ENCODE results near the gene COBL. TPM values are rescaled to one million over a fixed set of nuclear protein-coding genes. Genes with fewer than 3 reads are reported as not detected.

COBL gene
- total and polyA plus RNA-seq, 2 donors (not counting 3 experiments of a cell fraction or from before 2014, with no cell fraction given), result 0.11 TPM; not detected in 1

GRCh38 chr7:51276091-51276605 lies 40.5 kb downstream of the COBL start:
- no peaks in the 10 kb centered on the region for H3K9me1 ChIP-seq (replicated peaks; ENCODE audit: control insufficient read depth, extremely low read depth, insufficient read depth, low read length)
- DNase-seq (ENCODE audit: low read depth, low spot score) (no peak), FAIRE-seq (no peak)
- H2AFZ ChIP-seq (ENCODE audit: low read depth, low read length), result no peak overlapping the region
- no peaks in the 10 kb centered on the region for H3K79me2 ChIP-seq (ENCODE audit: control insufficient read depth, insufficient read depth, low read length)
- TF ChIP-seq EZH2 (IDR thresholded peaks at IDR 0.05; ENCODE audit: borderline replicate concordance, low read depth, low read length, severe bottlenecking) (no peak), MYC (IDR thresholded peaks at IDR 0.05; ENCODE audit: low read depth, low read length) (no peak), JUN (IDR thresholded peaks at IDR 0.05; ENCODE audit: borderline replicate concordance, insufficient read depth, insufficient read length, low read depth) (no peak), FOS (IDR thresholded peaks at IDR 0.05; ENCODE audit: borderline replicate concordance, insufficient read depth, low read length) (no peak), CTCF (IDR thresholded peaks at IDR 0.05; ENCODE audit: extremely low read depth in 1 of 2, insufficient read depth in 1 of 2, low read depth in 1 of 2, low read length in 2 of 2) (no peak), POLR2AphosphoS5 (IDR thresholded peaks at IDR 0.05; ENCODE audit: insufficient read depth, low read depth, low read length) (no peak), MAX (IDR thresholded peaks at IDR 0.05; ENCODE audit: insufficient read depth, insufficient read length) (no peak), POLR2A (IDR thresholded peaks at IDR 0.05; ENCODE audit: low read depth, low read length) (no peak), GATA2 (IDR thresholded peaks at IDR 0.05; ENCODE audit: insufficient read depth, insufficient read length, low read depth, low read length) (no peak)
- ChIA-PET POLR2A (no interaction called here), CTCF (no interaction called here)
- dilution Hi-C loops (cut with MboI; ENCODE audit: extremely low pct_ligation_motif_present, low sequenced_read_pairs) (no loop called here), intact Hi-C loops (cut with micrococcal nuclease) (no loop called here)
- H3K9me3 ChIP-seq (replicated peaks; ENCODE audit: control insufficient read depth, insufficient read depth, low read length), result no peaks in the 10 kb centered on the region
- H3K36me3 ChIP-seq (ENCODE audit: control insufficient read depth in 2 of 2, extremely low read depth in 1 of 2, insufficient read depth in 2 of 2, low read length in 2 of 2), result no peaks in the 10 kb centered on the region
- no peaks in the 10 kb centered on the region for H3K27me3 ChIP-seq (ENCODE audit: control insufficient read depth in 2 of 2, insufficient read depth in 2 of 2, low read length in 2 of 2)
- no peak overlapping the region for H3K4me3 ChIP-seq (replicated peaks in 1 of 3; ENCODE audit: insufficient read depth in 1 of 3, low read depth in 1 of 3, low read length in 3 of 3)
- no peaks in the 10 kb centered on the region for H4K20me1 ChIP-seq (replicated peaks; ENCODE audit: control insufficient read depth, extremely low read depth, insufficient read depth, low read length)
- H3K9ac ChIP-seq (replicated peaks; ENCODE audit: extremely low read depth, insufficient read depth, low read length), result no peak overlapping the region
- BruUV-seq (replicated peaks), result no TSS peak
- H3K4me1 ChIP-seq (ENCODE audit: control insufficient read depth, extremely low read depth, insufficient read depth, low read length), result no peaks in the 10 kb centered on the region
- no peak overlapping the region for H3K4me2 ChIP-seq (ENCODE audit: insufficient read depth, low read length)
- no peak overlapping the region for H3K27ac ChIP-seq (ENCODE audit: insufficient read depth, low read depth, low read length)
